AG04449 (cell line): Measurements from ENCODE around the gene HNF4A.

Experiments
- CTCF ChIA-PET: fragments of 350-600 bp; formaldehyde crosslinking; extraction: SDS; loops from one replicate; lab custom pipeline; 2021; ENCODE audit warnings: antibody characterized with exemption; lab: Yijun Ruan, JAX
- POLR2A ChIA-PET: fragments of 400-600, 350-600 bp; formaldehyde crosslinking; extraction: SDS; loops from one replicate; lab custom pipeline; 2020; ENCODE audit warnings: antibody characterized with exemption, inconsistent platforms; lab: Yijun Ruan, JAX
- DNase-seq: peaks from one replicate; pipeline ENCODE4 v3.0.0-alpha.2; 2010; ENCODE audit warnings: low read depth, low spot score
- H3K4me3 ChIP-seq: 2 replicates; pipeline ENCODE4 v1.5.1; 2011; ENCODE audit warnings: low read depth, mild to moderate bottlenecking, control low read depth, low read length
- TF ChIP-seq, protein P1 (sequence below): IDR thresholded peaks from one replicate; pipeline ENCODE4 v1.5.1; 2011; ENCODE audit warnings: mild to moderate bottlenecking, moderate library complexity, low read length, control low read depth, inconsistent platforms; ENCODE audit not compliant: insufficient read depth; ENCODE audit errors: missing control alignments

Gene HNF4A

DNA sequence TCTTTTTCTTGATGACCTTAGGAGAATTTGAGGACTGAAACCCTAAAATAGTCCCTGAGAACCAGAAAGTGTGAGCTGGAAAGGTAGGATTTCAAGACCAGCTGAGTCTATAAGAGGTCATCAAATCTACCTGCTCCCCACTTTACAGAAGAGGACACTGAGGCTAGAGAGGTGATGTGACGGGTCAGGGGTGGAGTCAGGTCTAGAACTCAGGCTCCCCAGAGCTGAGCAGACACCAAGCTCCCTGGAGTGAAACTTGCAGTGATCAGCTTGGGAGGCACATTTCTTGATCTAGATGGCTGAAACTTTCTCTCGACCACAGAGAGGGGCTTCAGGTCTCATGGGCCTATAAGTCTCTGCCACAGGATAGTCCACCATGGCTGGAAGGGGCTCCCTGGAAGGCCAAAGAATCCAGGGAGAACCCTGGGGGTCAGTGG is 55.1 kb downstream of the HNF4A start:
- ChIA-PET CTCF (interaction anchor here (1.1 kb wide), 1 partner anchor 25 kb away, joined by 3 read pairs; no protein-coding TSS in a partner anchor), POLR2A (no interaction called here)
- H3K4me3 ChIP-seq: no peak overlapping the region
- no peak for DNase-seq
- TF ChIP-seq, protein P1, sequence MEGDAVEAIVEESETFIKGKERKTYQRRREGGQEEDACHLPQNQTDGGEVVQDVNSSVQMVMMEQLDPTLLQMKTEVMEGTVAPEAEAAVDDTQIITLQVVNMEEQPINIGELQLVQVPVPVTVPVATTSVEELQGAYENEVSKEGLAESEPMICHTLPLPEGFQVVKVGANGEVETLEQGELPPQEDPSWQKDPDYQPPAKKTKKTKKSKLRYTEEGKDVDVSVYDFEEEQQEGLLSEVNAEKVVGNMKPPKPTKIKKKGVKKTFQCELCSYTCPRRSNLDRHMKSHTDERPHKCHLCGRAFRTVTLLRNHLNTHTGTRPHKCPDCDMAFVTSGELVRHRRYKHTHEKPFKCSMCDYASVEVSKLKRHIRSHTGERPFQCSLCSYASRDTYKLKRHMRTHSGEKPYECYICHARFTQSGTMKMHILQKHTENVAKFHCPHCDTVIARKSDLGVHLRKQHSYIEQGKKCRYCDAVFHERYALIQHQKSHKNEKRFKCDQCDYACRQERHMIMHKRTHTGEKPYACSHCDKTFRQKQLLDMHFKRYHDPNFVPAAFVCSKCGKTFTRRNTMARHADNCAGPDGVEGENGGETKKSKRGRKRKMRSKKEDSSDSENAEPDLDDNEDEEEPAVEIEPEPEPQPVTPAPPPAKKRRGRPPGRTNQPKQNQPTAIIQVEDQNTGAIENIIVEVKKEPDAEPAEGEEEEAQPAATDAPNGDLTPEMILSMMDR: no peak

DNA sequence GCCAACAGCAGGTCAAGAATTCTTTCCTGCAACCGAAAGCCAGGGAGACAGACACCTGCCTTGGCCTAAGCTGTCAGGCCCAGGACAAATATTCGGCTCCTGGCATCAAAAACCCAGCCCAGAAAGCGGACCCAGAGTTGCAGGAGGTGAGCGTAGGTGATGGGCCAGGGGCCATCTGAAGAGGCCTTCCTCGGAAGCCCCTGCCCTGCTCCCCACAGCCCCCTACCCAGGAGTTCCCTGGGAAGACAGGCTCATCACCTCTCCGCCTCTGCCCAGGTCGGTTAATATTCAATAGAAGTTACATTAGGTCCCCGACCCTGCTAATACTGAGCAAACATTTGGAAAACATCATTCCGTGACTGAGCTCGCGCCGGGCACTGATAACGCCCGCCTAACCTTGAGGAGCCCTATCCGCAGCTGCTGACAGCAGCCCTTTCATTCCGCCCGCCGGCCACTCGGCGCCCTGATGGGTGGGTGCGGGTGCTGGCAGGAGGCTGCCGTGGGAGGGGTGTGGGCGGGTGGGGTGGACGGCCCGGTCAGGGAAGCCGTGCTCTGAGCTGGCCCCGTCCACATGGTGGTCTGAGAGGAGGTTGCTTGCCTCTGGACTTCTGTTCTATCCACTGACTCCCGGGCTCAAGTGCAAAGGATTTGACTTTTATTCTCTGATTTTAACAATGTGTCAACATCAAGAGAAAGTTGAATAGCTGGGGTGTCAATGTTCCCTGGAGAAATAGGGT is 55.7 kb downstream of the HNF4A start:
- TF ChIP-seq, protein P1: no peak
- ChIA-PET POLR2A (no interaction called here), CTCF (interaction anchor here (0.8 to 1.1 kb wide), 3 partner anchors 26 to 197 kb away, joined by 3 to 4 read pairs (median 3); no protein-coding TSS in a partner anchor)
- DNase-seq: no peak
- no peak overlapping the region for H3K4me3 ChIP-seq

DNA sequence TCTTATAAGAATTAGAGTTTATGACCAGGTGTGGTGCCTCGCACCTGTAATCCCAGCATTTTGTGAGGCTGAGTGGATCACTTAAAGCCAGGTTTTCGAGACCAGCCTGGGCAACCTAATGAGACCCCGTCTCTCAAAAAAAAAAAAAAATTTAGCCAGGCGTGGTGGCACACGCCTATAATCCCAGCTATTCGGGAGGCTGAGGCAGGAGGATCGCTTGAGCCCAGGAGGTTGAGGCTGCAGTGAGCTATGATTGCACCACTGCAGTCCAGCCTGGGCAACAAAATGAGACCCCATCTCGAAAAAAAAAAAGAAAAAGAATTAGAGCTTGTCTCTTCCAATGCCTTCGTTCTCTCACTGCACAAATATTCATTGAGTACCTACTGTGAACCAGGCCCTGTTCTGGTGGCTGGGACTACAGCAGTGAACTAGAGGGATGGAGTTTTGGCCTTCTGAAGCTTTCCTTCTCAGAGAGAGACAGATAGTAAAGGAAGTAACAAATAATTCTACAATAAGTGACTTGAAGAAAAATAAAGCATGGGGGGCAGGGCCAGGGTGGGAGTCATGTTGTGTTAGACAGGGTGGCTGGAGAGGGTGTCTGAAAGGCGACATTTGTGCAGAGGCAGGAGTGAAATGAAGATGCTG is 56.4 kb downstream of the HNF4A start:
- TF ChIP-seq, protein P1: no peak
- H3K4me3 ChIP-seq: no peak overlapping the region
- ChIA-PET POLR2A (interaction anchor here (0.7 kb wide), 1 partner anchor 93 kb away, joined by 3 read pairs; no protein-coding TSS in a partner anchor), CTCF (interaction anchor here (0.8 kb wide), 2 partner anchors 59 to 198 kb away, joined by 3 to 4 read pairs; no protein-coding TSS in a partner anchor)
- DNase-seq: no peak

DNA sequence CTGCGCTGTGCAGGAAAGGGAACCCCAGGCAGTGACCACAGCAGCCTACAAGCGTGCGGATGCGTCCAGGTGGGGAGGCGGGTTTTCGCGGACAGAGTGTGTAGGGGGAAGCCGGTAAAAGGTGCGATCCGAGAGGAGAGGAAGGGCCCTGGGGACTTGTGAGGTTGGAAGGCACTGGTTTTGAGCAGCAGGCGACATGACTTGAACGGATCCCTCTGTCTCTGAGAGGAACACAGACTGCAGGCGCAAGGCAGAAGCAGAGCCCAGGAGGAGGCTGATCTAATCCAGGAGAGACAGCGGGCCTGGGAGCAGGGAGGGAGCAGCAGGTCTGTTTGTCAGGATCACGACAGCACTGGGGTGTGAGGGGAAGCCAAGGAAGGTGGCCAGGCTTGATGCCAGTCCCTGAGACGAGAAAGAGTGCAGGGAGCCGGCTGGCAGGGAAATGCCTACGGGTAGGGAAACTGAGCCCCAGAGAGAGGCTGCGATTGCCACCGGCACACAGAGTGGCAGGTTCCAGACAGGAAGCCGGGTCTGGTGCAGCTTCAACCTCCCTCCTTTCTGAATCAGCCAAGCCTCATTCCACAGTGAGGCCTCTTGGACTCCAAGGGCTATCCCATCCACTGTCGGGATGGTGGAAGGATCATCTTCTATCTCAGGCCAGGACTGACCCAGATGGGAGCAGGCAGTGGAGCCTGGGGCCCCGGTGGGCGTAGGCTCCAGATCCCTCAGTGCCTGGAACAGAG is 57.1 kb downstream of the HNF4A start:
- POLR2A ChIA-PET: interaction anchor here (0.7 kb wide), 1 partner anchor 92 kb away, joined by 3 read pairs; no protein-coding TSS in a partner anchor
- DNase-seq: no peak
- no peak overlapping the region for H3K4me3 ChIP-seq
- CTCF ChIA-PET: interaction anchor here (1.4 kb wide), 1 partner anchor 24 kb away, joined by 6 read pairs; no protein-coding TSS in a partner anchor
- TF ChIP-seq, protein P1: no peak

DNA sequence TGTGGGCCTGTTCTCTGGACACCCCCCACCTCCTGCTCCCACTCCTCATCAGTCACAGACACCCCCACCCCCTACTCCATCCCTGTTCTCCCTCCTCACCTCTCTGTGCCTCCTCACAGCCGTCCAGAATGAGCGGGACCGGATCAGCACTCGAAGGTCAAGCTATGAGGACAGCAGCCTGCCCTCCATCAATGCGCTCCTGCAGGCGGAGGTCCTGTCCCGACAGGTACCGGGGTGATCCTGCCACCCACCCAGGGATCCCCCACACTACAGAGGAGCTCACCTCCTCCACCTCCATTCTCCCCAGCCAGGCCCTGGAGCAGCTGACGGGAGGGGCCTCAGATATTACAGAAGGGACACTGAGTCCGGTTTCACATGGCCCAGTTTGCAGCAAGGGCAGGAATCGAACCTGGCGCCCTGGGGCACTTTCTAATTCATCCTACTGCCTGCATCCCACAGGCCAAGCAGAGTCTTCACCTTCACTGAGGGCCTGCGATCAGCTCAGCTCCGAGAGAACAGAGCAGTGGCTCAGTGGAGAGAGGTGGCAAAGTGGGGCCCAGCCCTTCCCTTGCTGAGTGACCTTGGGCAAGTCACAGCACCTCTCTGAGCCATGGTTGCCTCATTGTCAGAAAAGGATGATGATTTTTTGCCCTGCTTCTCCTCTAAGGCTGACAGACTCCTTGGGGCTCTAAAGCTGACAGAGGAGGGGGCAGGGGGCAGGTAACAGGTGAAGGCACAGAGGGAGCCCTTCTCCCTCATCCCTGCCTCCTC is 58.3 kb downstream of the HNF4A start:
- no peak overlapping the region for H3K4me3 ChIP-seq
- ChIA-PET POLR2A (no interaction called here), CTCF (interaction anchor here (1.4 to 2.1 kb wide), 2 partner anchors 25 to 29 kb away, joined by 6 to 7 read pairs; no protein-coding TSS in a partner anchor)
- no peak for DNase-seq
- TF ChIP-seq, protein P1: no peak
